Nasal cavity respiratory epithelium epithelial cell of viscerocranial mucosa (primary cell): ENCODE results near the gene GOLGA6L26. TPM values are rescaled to one million over a fixed set of nuclear protein-coding genes. Genes with fewer than 3 reads are reported as not detected.

Experiments used
- total RNA-seq: library from RNA; depleted of rRNA; stranded (reverse); fragments of >200 nt; gene quantifications from 2 replicates; pipeline ENCODE4 v1.2.3, GENCODE V29; 2014

Gene GOLGA6L26
- not detected in 2 replicates for total RNA-seq

GRCh38 chr15:23334096-23334495 is at the start of gene GOLGA6L26:
TSS of gene GOLGA6L26 (minus strand) at chr15:23334196. CDS start at chr15:23334135, 61 bp downstream.

GRCh38 chr15:23354448-23354847 is 20.5 kb upstream of the GOLGA6L26 start, which contains the start of gene GOLGA8S:
TSS of gene GOLGA8S (plus strand) at chr15:23354748. CDS start at chr15:23354810, 62 bp downstream.

Other genes with a start within 250 kb of the GOLGA6L26 start
- gene GOLGA6L1, start 197.4 kb downstream of the GOLGA6L26 start, total RNA-seq = not detected in 2 replicates
- under 0.01 TPM in 1 of 2 replicates, not detected in the other for gene GOLGA8S, start 20.6 kb upstream of the GOLGA6L26 start, total RNA-seq
- not detected in 2 replicates for gene GOLGA6L2, start 113.0 kb upstream of the GOLGA6L26 start, total RNA-seq
- gene MKRN3, start 231.5 kb upstream of the GOLGA6L26 start, total RNA-seq = 3.4 and 7.9 TPM in 2 replicates